Neuronal stem cell (in vitro differentiated cells): Measurements from ENCODE around the gene FCER1G.

ENCODE experiments used
- DNase-seq: peaks from one replicate; pipeline ENCODE4 v3.0.0-alpha.2; 2013; ENCODE audit warnings: low spot score
- H2AFZ ChIP-seq: one replicate; pipeline ENCODE4 v1.6.1; 2013; ENCODE audit warnings: mild to moderate bottlenecking, low read length, inconsistent platforms
- H2AK5ac ChIP-seq: 2 replicates; pipeline ENCODE4 v1.6.1; 2013; ENCODE audit warnings: low read depth, mild to moderate bottlenecking, inconsistent platforms, low read length, moderate library complexity, mixed read lengths
- H2BK120ac ChIP-seq: 2 replicates; pipeline ENCODE4 v1.6.1; 2013; ENCODE audit warnings: low read depth, mild to moderate bottlenecking, inconsistent platforms, low read length, moderate library complexity, mixed read lengths
- H2BK12ac ChIP-seq: one replicate; pipeline ENCODE4 v1.6.1; 2013; ENCODE audit warnings: low read length, inconsistent platforms
- H2BK15ac ChIP-seq: 2 replicates; pipeline ENCODE4 v1.6.1; 2013; ENCODE audit warnings: mild to moderate bottlenecking, low read length, inconsistent platforms, mixed read lengths
- H2BK5ac ChIP-seq: one replicate; pipeline ENCODE4 v1.6.1; 2013; ENCODE audit warnings: inconsistent platforms, mild to moderate bottlenecking, low read length, moderate library complexity
- H3K14ac ChIP-seq: one replicate; pipeline ENCODE4 v1.6.1; 2013; ENCODE audit warnings: low read length, inconsistent platforms
- H3K18ac ChIP-seq: 2 replicates; pipeline ENCODE4 v1.6.1; 2013; ENCODE audit warnings: low read length, inconsistent platforms
- H3K23ac ChIP-seq: 2 replicates; pipeline ENCODE4 v1.6.1; 2013; ENCODE audit warnings: low read depth, mild to moderate bottlenecking, mixed read lengths, low read length, inconsistent platforms; ENCODE audit not compliant: poor library complexity
- H3K27ac ChIP-seq: replicated peaks from 3 replicates; pipeline ENCODE4 v1.5.1; 2013; ENCODE audit warnings: low read length, inconsistent platforms
- H3K27me3 ChIP-seq, 3 experiments: 2 replicates each; pipeline ENCODE4 v1.6.1; 2013; ENCODE audit warnings: low read length in 3 of 3, mild to moderate bottlenecking in 2 of 3, inconsistent platforms in 1 of 3, low read depth in 1 of 3, mixed read lengths in 1 of 3, moderate library complexity in 1 of 3; ENCODE audit not compliant: control insufficient read depth in 3 of 3, insufficient read depth in 3 of 3
- H3K36me3 ChIP-seq, 2 donors: replicated peaks in 1 of 2; 2 replicates each; pipeline ENCODE4 v1.6.1; 2013; ENCODE audit warnings: low read length in 2 of 2; ENCODE audit not compliant: control insufficient read depth in 2 of 2, insufficient read depth in 2 of 2
- H3K4ac ChIP-seq: 2 replicates; pipeline ENCODE4 v1.6.1; 2013; ENCODE audit warnings: inconsistent platforms, mild to moderate bottlenecking, low read length, moderate library complexity
- H3K4me1 ChIP-seq, 2 donors: 1 replicate in 1 of 2; 2 replicates in 1 of 2; pipeline ENCODE4 v1.6.1; 2013; ENCODE audit warnings: low read length in 2 of 2, low read depth in 1 of 2; ENCODE audit not compliant: control insufficient read depth in 2 of 2, insufficient read depth in 1 of 2
- H3K4me2 ChIP-seq: one replicate; pipeline ENCODE4 v1.6.1; 2013; ENCODE audit warnings: mild to moderate bottlenecking, low read length, inconsistent platforms; ENCODE audit not compliant: insufficient read depth, poor library complexity, severe bottlenecking
- H3K4me3 ChIP-seq, 2 donors: 2 replicates each; pipeline ENCODE4 v1.5.1; 2013; ENCODE audit warnings: low read length in 2 of 2, mild to moderate bottlenecking in 2 of 2, inconsistent platforms in 1 of 2, moderate library complexity in 1 of 2
- H3K79me1 ChIP-seq: one replicate; pipeline ENCODE4 v1.6.1; 2013; ENCODE audit warnings: low read depth, mild to moderate bottlenecking, inconsistent platforms, low read length, moderate library complexity
- H3K9ac ChIP-seq: one replicate; pipeline ENCODE4 v1.6.1; 2013; ENCODE audit warnings: mild to moderate bottlenecking, low read depth, low read length, inconsistent platforms; ENCODE audit not compliant: poor library complexity
- H3K9me3 ChIP-seq, 2 donors: replicated peaks in 1 of 2; 2 replicates each; pipeline versions ENCODE3 to v1.6.1; 2013; ENCODE audit warnings: low read length in 2 of 2, mild to moderate bottlenecking in 2 of 2, inconsistent platforms in 1 of 2, low read depth in 1 of 2, mixed read lengths in 1 of 2, moderate library complexity in 1 of 2; ENCODE audit not compliant: control insufficient read depth in 2 of 2, insufficient read depth in 1 of 2
- H4K8ac ChIP-seq: one replicate; pipeline ENCODE4 v1.6.1; 2013; ENCODE audit warnings: low read depth, mild to moderate bottlenecking, inconsistent platforms, low read length, moderate library complexity
- H4K91ac ChIP-seq: one replicate; pipeline ENCODE4 v1.6.1; 2013; ENCODE audit warnings: low read length, low read depth, mild to moderate bottlenecking, inconsistent platforms; ENCODE audit not compliant: poor library complexity
- WGBS, 2 donors: extraction: QIAGEN DNeasy Blood & Tissue Kit; methylation state at CpG; one replicate each; pipeline ENCODE4 v1.1.7; 2013; ENCODE audit warnings: missing lambda C conversion rate in 2 of 2, mixed read lengths in 1 of 2; ENCODE audit not compliant: insufficient read length in 2 of 2, insufficient replicate concordance in 1 of 2; ENCODE audit errors: extremely low coverage in 2 of 2; 5-methylcytosine and 5-hydroxymethylcytosine counted together

The FCER1G gene

GRCh38 chr1:161172776-161173376 lies 42.2 kb upstream of the FCER1G start:
- no peak for DNase-seq
- Histone ChIP-seq H3K4me3 (no peak overlapping the region), H3K4me1 (peaks cover 6 to 9% of the 10 kb centered on the region in 2 donors)

GRCh38 chr1:161173711-161174110 lies 41.4 kb upstream of the FCER1G start:
- no peak overlapping the region for H2BK15ac ChIP-seq
- no peak overlapping the region for H3K14ac ChIP-seq
- H3K23ac ChIP-seq = no peak overlapping the region
- H3K4ac ChIP-seq = no peak overlapping the region
- H2BK120ac ChIP-seq = no peak overlapping the region
- WGBS, 2 donors = no CpG with 5 or more reads among the region's 11 CpGs
- no peak overlapping the region for H3K4me3 ChIP-seq
- no peak overlapping the region for H4K8ac ChIP-seq
- no peak overlapping the region for H4K91ac ChIP-seq
- H2BK12ac ChIP-seq = no peak overlapping the region
- H3K36me3 ChIP-seq = peaks cover 48 to 69% of the 10 kb centered on the region in 2 donors
- no peak overlapping the region for H2AK5ac ChIP-seq
- peaks cover 6% of the 10 kb centered on the region for H3K79me1 ChIP-seq
- no peak overlapping the region for H2AFZ ChIP-seq
- DNase-seq = no peak
- H3K18ac ChIP-seq = no peak overlapping the region
- no peaks in the 10 kb centered on the region for H3K9me3 ChIP-seq
- no peak overlapping the region for H3K9ac ChIP-seq
- no peak overlapping the region for H3K27ac ChIP-seq
- peaks cover 6 to 10% of the 10 kb centered on the region in 2 donors for H3K4me1 ChIP-seq
- no peaks in the 10 kb centered on the region for H3K27me3 ChIP-seq
- no peak overlapping the region for H3K4me2 ChIP-seq
- H2BK5ac ChIP-seq = no peak overlapping the region

More at GRCh38 chr1:161172776-161173376, 42.2 kb upstream of the FCER1G start:
- peaks cover 6% of the 10 kb centered on the region for H3K79me1 ChIP-seq
- H2BK120ac ChIP-seq = no peak overlapping the region
- H3K4me2 ChIP-seq = no peak overlapping the region
- no peaks in the 10 kb centered on the region for H3K27me3 ChIP-seq
- H4K91ac ChIP-seq = no peak overlapping the region
- no peak overlapping the region for H2AK5ac ChIP-seq
- no peak overlapping the region for H3K27ac ChIP-seq
- H2BK5ac ChIP-seq = no peak overlapping the region
- no peak overlapping the region for H3K9ac ChIP-seq
- no peak overlapping the region for H3K18ac ChIP-seq
- peaks cover 50 to 69% of the 10 kb centered on the region in 2 donors for H3K36me3 ChIP-seq
- H3K14ac ChIP-seq = no peak overlapping the region
- H2AFZ ChIP-seq = no peak overlapping the region
- no peaks in the 10 kb centered on the region for H3K9me3 ChIP-seq
- H2BK15ac ChIP-seq = no peak overlapping the region
- no peak overlapping the region for H3K4ac ChIP-seq
- no peak overlapping the region for H3K23ac ChIP-seq
- H2BK12ac ChIP-seq = no peak overlapping the region
- no CpG with 5 or more reads among the region's 4 CpGs for WGBS, 2 donors
- H4K8ac ChIP-seq = no peak overlapping the region

DNA sequence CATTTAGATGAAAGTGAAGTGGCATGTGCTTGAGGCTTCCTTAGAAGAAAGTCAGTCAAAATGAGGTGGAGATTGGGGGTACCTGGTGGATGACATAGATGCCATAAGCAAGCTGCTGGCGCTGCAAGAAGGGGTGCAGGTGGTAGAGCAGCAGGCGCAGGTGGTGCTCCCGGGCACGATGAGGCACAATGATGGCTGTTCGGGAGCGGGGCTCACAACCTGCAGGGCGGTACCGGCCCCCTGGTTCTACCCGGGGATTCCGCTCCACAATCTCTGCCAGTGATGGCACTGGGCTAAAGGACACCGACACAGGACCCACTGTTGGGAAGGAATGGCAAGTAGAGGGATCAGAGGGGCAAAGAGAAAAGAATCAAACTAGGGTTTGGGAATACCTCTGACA lies 40.2 kb upstream of the FCER1G start:
- H3K23ac ChIP-seq = no peak overlapping the region
- no peak overlapping the region for H4K91ac ChIP-seq
- no peak overlapping the region for H3K4me2 ChIP-seq
- H3K9ac ChIP-seq = no peak overlapping the region
- peaks cover 41 to 58% of the 10 kb centered on the region in 2 donors for H3K36me3 ChIP-seq
- no peaks in the 10 kb centered on the region for H3K9me3 ChIP-seq
- H4K8ac ChIP-seq = no peak overlapping the region
- H2AFZ ChIP-seq = no peak overlapping the region
- H2AK5ac ChIP-seq = no peak overlapping the region
- peaks cover 6% of the 10 kb centered on the region for H3K79me1 ChIP-seq
- no peak for DNase-seq
- no CpG with 5 or more reads among the region's 11 CpGs for WGBS, 2 donors
- H2BK15ac ChIP-seq = no peak overlapping the region
- no peak overlapping the region for H2BK120ac ChIP-seq
- H3K27ac ChIP-seq = no peak overlapping the region
- H3K18ac ChIP-seq = no peak overlapping the region
- no peak overlapping the region for H2BK5ac ChIP-seq
- peaks cover 6 to 10% of the 10 kb centered on the region in 2 donors for H3K4me1 ChIP-seq
- no peaks in the 10 kb centered on the region for H3K27me3 ChIP-seq
- no peak overlapping the region for H3K14ac ChIP-seq
- H3K4ac ChIP-seq = no peak overlapping the region
- H3K4me3 ChIP-seq = no peak overlapping the region
- no peak overlapping the region for H2BK12ac ChIP-seq

DNA sequence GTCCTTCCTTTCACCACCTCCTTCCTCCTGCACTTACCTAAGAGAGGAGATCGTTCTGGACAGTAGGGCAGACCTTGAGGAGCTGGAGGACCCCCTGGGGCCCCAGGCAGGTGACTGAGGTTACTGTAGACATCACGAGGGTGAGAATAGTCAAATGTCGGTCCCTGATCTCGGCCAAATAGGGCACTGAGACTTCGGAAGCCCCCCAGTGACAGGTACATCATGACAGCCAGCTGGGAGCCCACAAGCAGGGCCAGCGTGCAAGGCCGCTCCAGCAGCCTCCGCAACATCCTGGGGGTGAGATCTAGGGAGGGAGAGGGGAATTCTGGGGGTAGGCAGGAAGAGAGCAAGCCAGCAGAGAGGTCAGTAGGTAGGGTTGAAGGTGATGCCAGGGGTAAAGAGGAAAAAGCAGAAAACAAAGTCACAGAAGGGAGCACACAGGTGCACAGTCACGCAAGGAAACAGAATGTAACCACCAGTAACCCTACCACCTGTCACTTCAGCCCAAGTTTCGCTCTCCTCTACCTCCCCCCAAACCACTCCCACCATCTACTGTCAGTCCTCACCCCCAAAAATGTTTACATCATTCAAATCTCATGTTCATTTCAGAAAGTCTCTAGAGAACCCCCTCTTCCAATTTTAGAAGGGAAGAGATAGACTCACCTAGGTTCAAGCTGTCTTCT lies 39.2 kb upstream of the FCER1G start:
- Histone ChIP-seq H3K23ac (no peak overlapping the region), H2BK15ac (no peak overlapping the region), H4K91ac (no peak overlapping the region), H2AK5ac (no peak overlapping the region), H2BK120ac (no peak overlapping the region), H2BK12ac (no peak overlapping the region), H3K14ac (no peak overlapping the region), H3K4ac (no peak overlapping the region), H3K4me2 (no peak overlapping the region), H2AFZ (no peak overlapping the region), H3K27ac (no peak overlapping the region), H3K9ac (no peak overlapping the region), H3K79me1 (peaks cover 6% of the 10 kb centered on the region), H3K4me3 (peak overlapping the region in 1 of 2 donors; percentile 79), H3K27me3 (no peaks in the 10 kb centered on the region), H3K36me3 (peaks cover 34 to 50% of the 10 kb centered on the region in 2 donors), H2BK5ac (no peak overlapping the region), H3K18ac (no peak overlapping the region), H3K9me3 (no peaks in the 10 kb centered on the region), H3K4me1 (peaks cover 6 to 10% of the 10 kb centered on the region in 2 donors), H4K8ac (no peak overlapping the region)
- 100% methylated on average over 1 of the region's 10 CpGs; no CpG with 5 or more reads in 1 of the 2 donors for WGBS, 2 donors
- no peak for DNase-seq
